ENCODE data around the gene UTS2B.

The UTS2B gene

DNA sequence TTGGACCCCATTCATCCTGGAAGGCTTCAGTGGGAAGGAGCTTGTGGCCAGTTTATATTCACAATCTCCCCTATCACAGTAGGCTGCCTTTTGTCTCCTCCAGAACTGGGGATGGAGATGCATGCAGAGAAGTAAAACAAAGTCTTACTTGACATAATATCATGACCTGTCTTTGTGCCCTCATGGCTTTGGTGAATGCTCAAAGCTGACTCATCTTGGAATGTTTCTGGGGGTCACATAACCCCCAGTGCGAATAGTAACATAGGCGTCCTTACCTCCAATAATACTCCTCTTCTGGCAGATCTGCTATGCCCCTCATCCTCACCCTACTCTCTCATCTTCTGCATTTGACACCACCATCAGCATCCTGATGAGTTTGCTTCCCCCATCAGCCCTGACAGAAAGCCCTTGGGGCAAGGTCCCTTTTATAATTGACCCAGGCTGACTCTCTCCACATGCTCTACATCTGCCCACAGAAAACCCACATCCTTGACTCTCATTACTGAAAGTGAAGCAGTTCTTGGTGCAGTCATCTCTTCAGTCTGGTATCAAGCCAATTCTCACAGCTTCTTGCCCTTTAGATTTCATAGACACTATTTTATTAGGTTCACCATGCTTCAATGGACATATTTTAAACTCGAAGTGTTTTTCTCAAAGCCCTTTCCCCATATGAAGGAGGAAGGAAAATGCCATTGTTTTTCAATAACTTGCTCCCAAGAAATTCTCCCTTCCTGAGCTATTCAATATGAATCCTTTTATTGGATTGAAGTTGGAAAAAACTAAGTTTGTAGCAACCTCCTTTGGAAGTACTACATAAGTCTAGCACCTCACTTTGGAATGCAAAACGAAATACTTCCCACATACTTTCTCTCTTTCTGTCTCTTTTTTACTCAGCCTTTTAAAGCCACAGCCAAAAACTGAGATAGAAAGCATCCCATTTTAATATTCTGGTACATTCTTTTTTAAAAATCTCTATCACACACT lies 94.7 kb downstream of the UTS2B start:
- no peak for DNase-seq

DNA sequence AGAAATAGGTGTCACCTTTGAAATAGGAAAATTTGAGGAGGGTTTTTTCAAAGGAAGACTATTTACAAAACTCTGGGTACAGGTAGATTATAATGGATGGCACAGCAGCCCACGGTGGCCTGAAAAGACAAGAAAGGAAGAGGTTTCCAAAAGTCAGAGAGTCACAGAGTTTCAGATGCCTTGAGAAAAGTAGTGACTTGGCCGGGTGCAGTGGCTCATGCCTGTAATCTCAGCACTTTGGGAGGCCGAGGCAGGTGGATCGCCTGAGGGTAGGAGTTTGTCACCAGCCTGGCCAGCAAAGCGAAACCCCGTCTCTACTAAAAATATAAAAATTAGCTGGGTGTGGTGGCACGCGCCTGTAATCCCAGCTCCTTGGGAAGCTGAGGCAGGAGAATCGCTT lies 96.1 kb downstream of the UTS2B start:
- DNase-seq, result no peak

DNA sequence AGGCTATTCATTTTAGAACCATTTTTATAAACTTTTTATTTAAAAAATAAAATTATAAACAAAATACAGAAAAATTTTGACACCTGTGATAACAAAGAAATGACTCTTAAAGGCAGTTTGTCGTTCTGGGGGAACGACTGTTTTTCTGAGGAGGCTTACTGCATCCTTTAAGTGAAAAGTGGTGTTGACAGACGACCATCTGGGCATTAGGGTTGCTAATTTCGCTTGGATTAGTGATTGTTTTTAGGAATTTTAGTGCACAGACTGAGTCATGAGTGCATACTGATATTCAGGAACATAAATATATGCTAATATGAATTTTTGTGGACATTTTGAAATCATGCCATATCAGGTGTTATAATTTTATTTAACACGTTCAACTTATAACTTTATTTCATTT lies 102.8 kb downstream of the UTS2B start:
- no peak for DNase-seq

DNA sequence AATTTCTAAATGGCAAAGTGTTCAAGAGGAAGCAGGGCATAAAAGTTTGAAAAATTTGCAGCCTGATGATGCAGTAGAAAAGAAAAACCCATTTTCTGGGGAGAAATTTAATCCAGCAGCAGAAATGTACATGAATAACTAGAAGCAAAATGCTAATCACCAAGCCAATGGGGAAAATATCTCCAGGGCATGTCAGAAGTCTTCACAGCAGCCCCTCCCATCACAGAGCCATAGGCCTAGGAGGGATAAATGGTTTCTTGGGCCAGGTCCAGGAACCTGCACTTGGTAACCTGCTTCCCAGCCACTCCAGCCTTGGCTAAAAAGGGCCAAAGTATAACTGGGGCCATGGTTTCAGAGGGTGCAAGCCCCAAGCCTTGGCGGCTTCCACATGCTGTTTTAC lies 108.7 kb downstream of the UTS2B start:
- no peak for DNase-seq

DNA sequence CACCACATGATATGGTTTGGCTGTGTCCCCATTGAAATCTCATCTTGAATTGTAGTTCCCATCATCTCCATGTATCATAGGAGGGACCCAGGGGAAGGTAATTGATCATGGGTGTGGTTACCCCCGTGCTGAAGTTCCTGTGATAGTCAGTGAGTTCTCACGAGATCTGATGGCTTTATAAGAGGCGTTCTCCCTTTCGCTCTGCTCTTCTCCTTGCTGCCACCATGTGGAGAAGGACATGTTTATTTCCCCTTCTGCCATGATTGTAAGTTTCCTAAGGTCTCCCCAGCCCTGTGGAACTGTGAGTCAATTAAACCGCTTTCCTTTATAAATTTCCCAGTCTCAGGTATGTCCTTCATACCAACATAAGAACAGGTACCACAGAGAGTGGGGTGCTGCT lies 109.4 kb downstream of the UTS2B start:
- no peak for DNase-seq

DNA sequence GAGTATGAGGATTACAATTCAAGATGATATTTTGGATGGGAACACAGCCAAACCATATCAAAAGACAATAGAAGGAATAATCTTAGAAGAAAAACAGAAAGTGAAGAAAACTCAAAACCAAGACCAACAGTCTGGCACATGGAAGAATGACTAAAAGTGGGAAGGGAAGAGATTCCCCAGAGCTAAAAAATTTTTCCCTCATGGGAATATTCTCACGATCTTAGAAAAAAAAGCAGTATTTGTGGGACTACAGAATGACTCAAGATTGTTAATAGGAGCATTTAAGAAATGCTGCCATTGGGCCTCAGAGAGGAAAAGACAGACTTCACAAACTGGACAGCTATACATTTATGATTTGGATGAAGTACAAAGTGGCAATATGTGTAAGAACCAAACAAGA lies 113.0 kb downstream of the UTS2B start:
- no peak for DNase-seq

Data from femur (tissue), 1 donor.